IPS DF 19.7 (cell line): ENCODE measurements around the gene SPATA31A1.
"Not testable (repeated sequence)": the region's sequence is repeated elsewhere in the genome, so short reads cannot be mapped to it uniquely, and the experiment has no call there.

Experiments
- DNase-seq: peaks from one replicate; pipeline ENCODE4 v3.0.0-alpha.2; 2013; ENCODE audit warnings: low read depth, low spot score

SPATA31A1 gene

DNA sequence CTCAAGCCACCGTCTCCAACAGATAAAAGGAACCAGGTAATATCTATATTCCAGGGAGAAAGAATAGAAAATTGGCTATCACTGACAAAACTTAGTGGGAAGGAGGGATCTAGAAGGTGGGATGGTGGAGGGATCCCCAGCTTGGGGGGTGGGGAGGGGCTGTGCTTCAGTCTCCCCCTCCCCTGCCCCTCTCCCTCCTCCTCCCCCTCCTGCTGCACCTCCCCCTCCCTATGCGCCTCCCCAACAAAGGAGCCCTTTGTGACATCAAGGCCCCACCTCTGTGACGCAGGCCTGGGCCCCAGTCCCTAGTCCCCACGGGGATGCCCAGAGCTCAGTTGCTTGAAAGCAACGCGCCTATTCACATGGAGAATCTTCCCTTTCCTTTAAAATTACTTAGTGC, at the start of gene SPATA31A1:
Gene SPATA31A1 (plus strand): TSS at position 301 of the 400 bp plus-strand sequence. CDS start 62 bp downstream, at position 363.
- not testable (repeated sequence) for DNase-seq

DNA sequence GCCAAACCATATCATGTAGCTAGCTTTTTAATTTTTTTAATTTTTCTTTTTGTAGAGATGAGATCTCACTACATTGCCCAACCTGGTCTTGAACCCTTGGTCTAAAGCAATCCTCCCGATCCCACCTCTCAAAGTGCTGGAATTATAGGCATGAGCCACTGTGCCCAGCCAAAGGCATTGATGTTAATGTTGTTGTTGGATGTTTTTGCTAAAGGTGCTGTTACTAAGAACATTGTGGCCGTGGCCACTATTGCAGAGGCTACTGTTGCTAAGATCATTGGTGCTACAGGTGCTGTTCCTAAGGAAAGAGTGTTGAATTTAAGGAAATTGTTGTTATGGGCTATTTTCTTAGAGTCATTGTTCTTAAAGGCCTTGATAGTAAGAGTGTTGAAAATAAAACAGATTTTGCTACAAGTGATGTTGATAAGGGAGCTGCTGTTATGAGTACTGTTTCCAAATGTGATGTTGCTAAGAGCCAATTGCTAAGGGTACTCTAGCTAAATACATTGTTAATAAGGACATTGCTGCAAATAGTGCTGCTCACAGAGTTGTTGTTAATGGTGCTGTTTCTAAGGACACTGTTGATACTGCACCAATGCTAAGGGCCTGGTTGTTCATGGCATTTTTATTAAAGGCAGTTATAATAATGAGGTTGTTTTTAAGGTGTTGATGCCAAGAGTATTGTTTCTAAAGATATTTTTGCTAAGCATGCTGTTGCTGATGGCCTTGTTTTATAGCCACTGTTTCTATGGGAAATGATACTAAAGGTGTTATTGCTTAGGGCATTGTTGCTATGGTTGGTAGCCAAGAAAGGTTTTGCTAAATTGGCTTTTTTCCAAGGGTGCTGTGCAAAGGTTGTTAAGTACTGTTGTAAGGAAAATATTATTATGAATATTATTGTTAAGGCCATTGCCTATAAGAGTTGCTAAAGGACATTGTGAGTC, 52.1 kb downstream of the SPATA31A1 start:
- not testable (repeated sequence) for DNase-seq

DNA sequence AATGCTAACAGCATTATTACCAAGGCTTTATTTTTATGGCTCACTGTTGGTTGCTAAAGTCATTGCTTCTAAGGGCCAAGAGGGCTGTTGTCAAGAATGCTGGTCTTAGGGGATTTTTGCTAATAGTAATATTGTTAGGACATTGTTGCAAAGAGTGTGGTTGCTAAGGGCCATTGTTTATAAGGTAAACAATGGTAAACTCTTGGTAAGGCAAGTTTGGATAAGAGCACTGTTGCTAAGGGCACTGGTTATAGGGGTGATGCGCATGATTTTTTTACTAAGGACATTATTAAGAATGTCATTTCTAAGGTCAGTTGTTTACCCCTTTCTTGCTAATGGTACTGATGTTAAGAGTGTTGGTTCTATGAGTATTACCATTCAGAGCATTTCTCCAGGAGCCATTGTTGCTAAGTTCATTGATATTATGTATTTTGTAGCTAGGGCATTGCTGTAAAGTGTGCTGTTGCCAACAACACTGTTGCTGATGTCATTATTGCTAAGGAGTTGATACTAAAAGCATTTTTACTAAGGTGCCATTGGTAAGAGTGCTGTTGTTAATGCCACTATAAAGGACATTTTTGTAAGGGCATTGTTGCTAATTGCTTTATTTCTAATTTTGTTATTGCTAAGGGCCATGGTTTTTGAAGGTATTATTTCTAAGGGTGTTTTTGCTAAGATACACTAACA, 55.9 kb downstream of the SPATA31A1 start:
- not testable (repeated sequence) for DNase-seq
